Measurements from ENCODE around the gene TSHZ3.

The TSHZ3 gene

DNA sequence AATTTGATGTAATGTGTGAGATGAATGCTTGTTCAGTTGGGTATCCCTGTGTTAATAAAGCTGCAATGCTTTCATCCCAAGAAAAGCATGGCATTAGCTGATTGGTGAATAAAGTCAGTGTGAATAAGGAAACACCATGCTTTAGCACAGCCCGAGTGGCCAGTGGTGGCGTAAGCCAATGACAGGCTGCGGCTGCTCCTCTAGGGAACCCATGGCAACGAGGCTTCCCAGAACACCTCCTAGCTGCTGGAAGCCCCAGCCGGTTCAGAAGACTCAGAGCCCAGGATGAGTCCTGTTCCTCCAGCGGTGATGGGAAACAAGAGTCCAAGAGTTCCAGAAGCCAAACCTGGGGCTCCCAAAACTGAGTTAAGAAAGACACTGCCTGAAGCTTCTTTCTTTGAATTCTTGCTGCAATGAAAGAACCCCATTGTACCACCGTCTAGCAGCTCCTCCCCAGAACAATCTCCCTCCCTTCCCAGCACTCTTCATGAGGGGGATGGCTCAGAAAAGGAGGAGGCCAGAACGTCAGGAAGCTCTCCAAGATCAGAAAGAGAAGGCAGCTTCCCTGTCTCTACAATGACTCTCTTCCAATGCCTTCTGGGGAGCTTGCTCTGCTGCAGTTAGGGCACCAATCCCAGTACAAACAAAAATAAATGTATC is 58.2 kb downstream of the TSHZ3 start:
- TF ChIP-seq, protein P1, sequence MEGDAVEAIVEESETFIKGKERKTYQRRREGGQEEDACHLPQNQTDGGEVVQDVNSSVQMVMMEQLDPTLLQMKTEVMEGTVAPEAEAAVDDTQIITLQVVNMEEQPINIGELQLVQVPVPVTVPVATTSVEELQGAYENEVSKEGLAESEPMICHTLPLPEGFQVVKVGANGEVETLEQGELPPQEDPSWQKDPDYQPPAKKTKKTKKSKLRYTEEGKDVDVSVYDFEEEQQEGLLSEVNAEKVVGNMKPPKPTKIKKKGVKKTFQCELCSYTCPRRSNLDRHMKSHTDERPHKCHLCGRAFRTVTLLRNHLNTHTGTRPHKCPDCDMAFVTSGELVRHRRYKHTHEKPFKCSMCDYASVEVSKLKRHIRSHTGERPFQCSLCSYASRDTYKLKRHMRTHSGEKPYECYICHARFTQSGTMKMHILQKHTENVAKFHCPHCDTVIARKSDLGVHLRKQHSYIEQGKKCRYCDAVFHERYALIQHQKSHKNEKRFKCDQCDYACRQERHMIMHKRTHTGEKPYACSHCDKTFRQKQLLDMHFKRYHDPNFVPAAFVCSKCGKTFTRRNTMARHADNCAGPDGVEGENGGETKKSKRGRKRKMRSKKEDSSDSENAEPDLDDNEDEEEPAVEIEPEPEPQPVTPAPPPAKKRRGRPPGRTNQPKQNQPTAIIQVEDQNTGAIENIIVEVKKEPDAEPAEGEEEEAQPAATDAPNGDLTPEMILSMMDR (IDR thresholded peaks at IDR 0.05): no peak
- no peak overlapping the region for H3K4me3 Mint-ChIP-seq
- no peaks in the 10 kb centered on the region for H3K36me3 Mint-ChIP-seq (ENCODE audit: low read depth)
- H3K27me3 Mint-ChIP-seq (ENCODE audit: low read depth, poor library complexity): peaks cover 8% of the 10 kb centered on the region
- H3K4me1 Mint-ChIP-seq: peaks cover 23% of the 10 kb centered on the region
- no peak for DNase-seq
- H3K9me3 Mint-ChIP-seq: no peaks in the 10 kb centered on the region
- H3K27ac Mint-ChIP-seq: no peak overlapping the region

DNA sequence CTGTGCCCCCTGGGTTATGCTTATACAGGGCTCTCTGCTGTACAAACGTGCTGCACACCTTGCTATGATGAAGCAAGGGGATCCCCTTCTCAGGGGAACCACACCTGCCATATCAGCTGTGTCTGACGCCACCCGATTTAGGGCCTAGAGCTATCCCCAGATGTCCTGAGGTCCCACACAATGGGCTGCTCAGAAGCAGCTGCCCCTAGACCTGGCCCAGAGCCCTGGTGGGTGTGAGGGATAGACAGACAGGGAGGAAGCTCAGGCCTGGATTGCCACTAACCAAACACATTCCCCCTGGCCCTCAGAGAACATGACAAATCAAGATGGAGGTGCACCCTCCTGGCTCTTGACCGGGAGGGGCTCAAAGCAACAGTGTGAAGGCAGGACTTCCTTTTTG is 59.3 kb downstream of the TSHZ3 start:
- Mint-ChIP-seq H3K9me3 (no peaks in the 10 kb centered on the region), H3K36me3 (ENCODE audit: low read depth) (no peaks in the 10 kb centered on the region), H3K27me3 (ENCODE audit: low read depth, poor library complexity) (peaks cover 8% of the 10 kb centered on the region), H3K4me3 (no peak overlapping the region), H3K27ac (no peak overlapping the region), H3K4me1 (peaks cover 27% of the 10 kb centered on the region)
- DNase-seq: no peak
- TF ChIP-seq, protein P1 (IDR thresholded peaks at IDR 0.05): no peak

DNA sequence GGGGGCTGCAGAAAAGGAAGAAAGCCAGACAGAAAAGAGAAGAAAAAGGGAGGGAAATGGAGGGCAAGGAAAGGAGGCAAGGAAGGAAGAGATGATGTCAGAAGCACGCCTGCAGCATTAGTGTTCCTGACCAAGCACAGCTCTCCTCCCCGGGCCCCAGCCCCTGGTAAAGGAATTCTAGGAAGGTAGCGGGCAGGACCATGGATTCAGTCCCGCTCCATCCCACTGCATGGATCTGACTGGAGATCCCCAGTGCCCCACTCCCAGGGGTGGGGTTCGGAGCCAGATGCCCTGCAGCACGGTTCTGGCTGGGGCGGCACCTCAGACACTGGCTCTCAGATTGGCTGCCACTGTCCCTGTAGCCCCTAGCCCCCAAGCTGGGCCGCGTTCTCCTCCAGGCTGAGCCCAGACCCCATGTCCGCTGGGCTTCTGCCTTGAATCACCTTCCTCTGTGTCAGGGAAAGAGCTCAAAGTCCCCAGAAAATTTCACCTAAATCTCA is 59.8 kb downstream of the TSHZ3 start:
- H3K4me1 Mint-ChIP-seq: peaks cover 29% of the 10 kb centered on the region
- no peak overlapping the region for H3K4me3 Mint-ChIP-seq
- peak overlapping the region; percentile 36 for H3K27ac Mint-ChIP-seq
- no peak for DNase-seq
- H3K36me3 Mint-ChIP-seq (ENCODE audit: low read depth): no peaks in the 10 kb centered on the region
- peaks cover 8% of the 10 kb centered on the region for H3K27me3 Mint-ChIP-seq (ENCODE audit: low read depth, poor library complexity)
- TF ChIP-seq, protein P1 (IDR thresholded peaks at IDR 0.05): no peak
- H3K9me3 Mint-ChIP-seq: no peaks in the 10 kb centered on the region

DNA sequence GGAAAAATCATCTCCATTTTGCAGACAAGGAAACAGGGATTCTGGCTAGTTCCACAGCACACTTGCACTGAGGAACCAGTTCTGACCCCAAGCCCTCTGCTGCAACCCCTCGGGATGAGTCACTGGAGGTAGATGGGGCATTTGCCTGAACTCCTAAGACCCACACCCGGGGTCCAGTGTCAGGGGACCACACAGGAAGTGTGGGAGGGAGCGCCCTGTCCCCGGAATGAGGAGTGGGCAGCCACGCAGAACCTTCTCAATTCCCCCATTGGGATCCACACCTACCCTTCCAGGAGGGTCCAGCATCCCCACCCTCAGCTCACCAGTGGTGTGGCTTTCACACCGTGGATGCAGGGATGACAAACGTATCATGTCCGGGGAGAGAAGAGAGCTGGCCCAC is 62.7 kb downstream of the TSHZ3 start:
- peaks cover 44% of the 10 kb centered on the region for H3K4me1 Mint-ChIP-seq
- H3K36me3 Mint-ChIP-seq (ENCODE audit: low read depth): no peaks in the 10 kb centered on the region

DNA sequence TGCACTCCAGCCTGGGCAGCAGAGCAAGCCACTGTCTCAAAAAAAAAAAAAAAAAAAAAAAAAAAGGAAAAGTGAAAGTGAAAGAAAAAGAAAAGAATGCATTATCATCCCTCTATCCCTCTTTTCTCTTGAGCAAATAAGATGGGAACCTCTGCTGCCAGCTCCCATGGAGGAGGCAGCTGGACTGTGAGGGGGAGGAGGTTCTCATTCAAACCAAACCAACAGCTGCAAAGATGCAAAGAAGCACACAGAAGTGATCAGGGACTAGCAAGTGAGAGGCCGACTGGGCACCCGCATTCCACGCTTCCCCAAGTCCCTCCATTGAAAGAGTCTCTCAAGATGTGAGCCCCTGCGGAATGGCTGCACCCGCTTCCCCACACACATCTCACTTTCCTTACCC is 63.5 kb downstream of the TSHZ3 start:
- TF ChIP-seq, protein P1 (IDR thresholded peaks at IDR 0.05): no peak
- H3K9me3 Mint-ChIP-seq: no peaks in the 10 kb centered on the region
- no peak overlapping the region for H3K4me3 Mint-ChIP-seq
- H3K27me3 Mint-ChIP-seq (ENCODE audit: low read depth, poor library complexity): peaks cover 3% of the 10 kb centered on the region
- H3K36me3 Mint-ChIP-seq (ENCODE audit: low read depth): no peaks in the 10 kb centered on the region
- no peak for DNase-seq
- H3K27ac Mint-ChIP-seq: no peak overlapping the region
- peaks cover 51% of the 10 kb centered on the region for H3K4me1 Mint-ChIP-seq

More for the DNA sequence above, 62.7 kb downstream of the TSHZ3 start:
- Mint-ChIP-seq H3K27me3 (ENCODE audit: low read depth, poor library complexity) (peaks cover 3% of the 10 kb centered on the region), H3K27ac (no peak overlapping the region), H3K4me3 (no peak overlapping the region), H3K9me3 (no peaks in the 10 kb centered on the region)
- TF ChIP-seq, protein P1 (IDR thresholded peaks at IDR 0.05): no peak
- DNase-seq: no peak

DNA sequence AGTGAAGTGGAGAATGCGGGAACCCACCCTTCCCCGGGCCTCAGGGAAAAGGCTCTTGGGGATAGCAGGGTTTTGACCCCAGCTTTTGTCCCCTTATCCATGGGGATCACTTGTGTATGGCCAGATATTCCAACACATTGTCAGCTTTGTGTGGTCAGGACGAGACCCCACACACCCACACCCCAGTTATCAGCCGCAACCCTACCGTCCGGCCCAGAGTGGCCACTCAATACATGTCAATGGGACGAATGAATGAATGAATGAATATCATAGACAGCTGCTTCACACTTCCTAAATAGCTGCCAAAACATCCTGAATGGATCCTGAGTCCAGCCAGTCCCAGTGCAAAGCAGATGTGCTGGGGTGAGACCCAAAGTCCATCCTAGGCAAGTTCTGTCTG is 64.6 kb downstream of the TSHZ3 start:
- Mint-ChIP-seq H3K9me3 (no peaks in the 10 kb centered on the region), H3K27me3 (ENCODE audit: low read depth, poor library complexity) (peaks cover 3% of the 10 kb centered on the region), H3K27ac (no peak overlapping the region), H3K4me3 (no peak overlapping the region), H3K36me3 (ENCODE audit: low read depth) (no peaks in the 10 kb centered on the region), H3K4me1 (peaks cover 57% of the 10 kb centered on the region)
- TF ChIP-seq, protein P1 (IDR thresholded peaks at IDR 0.05): no peak
- DNase-seq: no peak
